D341Med (cell line): ENCODE results near the gene NKG7.

Experiments
- DNase-seq: peaks from one replicate; pipeline ENCODE4 v3.0.0; 2012; ENCODE audit warnings: low spot score

NKG7 gene

DNA sequence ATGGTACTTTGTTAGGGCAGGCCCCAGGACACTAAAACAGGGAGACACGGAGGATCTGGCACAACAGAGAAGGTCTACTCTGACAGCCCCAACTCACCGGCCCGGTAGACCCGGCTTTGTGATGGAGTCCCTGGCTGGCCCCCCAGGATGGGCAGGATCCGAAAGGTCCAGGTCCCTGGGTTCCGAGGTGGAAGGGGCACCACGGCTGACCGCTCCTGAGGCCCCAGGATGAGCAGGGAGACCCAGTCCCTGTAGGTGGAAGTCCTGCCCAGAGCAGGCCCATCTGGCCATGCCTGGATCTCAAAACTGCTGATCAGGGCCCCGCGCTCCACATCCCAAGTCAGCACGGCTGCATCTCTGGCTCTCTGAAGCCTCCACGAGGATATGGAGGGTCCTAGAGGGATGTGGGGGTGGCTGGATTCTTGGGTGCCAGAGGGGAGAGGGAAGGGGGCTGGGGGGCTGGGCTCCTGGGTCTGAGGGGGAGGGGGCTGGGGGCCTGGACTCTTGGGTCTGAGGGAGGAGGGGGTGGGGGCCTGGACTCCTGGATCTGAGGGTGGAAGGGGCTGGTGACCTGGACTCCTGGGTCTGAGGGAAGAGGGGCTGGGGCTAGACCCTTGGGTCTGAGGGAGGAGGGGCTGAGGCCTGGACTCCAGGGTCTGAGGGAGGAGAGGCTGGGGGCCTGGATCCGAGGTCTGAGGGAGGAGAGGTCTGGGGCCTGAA, 35.2 kb downstream of the NKG7 start:
- no peak for DNase-seq

- no peak for DNase-seq
Measured at GRCh38 chr19:51333836-51334460, 38.5 kb downstream of the NKG7 start.

DNA sequence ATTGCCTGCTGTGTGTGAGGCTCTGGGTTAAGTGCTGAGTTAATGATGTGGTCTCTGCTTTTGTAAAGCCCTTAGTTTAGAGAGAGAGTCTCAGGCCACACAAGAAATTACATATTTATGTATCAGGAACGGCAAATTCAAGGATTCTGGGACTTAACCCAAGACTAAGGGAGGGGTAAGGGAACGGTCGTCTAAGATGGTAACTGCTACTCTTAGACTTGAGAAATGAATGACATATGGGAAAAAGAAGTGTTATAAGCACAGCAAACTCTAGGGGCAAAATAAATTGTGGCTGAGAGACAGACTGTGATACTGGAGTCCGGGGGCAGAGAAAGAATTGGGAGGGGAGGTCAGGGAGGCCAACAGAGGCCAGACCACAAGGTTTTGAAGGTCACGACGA, 40.7 kb downstream of the NKG7 start:
- DNase-seq: no peak

GRCh38 chr19:51331193-51331592, 41.3 kb downstream of the NKG7 start:
- no peak for DNase-seq

GRCh38 chr19:51330366-51330765, 42.1 kb downstream of the NKG7 start:
- DNase-seq: no peak

DNA sequence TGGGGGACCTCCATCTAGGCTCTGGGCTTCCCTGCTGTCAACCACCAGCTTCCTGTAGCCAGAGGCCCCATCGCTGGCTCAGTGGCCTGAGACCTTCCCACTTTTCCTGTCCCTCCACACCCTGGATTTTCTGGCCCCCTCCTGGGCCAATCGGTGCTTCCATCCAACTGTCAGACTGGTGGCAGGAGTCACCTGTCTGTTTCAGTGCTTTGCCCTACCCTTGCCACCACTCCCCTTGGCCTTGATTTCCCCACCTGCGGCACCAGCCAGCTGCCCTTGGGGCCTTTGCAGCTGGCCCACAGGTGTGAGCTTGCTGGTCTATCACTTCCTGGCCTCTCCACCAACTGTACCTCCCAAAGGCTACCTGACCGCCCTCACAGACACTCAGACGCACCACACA, 43.0 kb downstream of the NKG7 start:
- no peak for DNase-seq

DNA sequence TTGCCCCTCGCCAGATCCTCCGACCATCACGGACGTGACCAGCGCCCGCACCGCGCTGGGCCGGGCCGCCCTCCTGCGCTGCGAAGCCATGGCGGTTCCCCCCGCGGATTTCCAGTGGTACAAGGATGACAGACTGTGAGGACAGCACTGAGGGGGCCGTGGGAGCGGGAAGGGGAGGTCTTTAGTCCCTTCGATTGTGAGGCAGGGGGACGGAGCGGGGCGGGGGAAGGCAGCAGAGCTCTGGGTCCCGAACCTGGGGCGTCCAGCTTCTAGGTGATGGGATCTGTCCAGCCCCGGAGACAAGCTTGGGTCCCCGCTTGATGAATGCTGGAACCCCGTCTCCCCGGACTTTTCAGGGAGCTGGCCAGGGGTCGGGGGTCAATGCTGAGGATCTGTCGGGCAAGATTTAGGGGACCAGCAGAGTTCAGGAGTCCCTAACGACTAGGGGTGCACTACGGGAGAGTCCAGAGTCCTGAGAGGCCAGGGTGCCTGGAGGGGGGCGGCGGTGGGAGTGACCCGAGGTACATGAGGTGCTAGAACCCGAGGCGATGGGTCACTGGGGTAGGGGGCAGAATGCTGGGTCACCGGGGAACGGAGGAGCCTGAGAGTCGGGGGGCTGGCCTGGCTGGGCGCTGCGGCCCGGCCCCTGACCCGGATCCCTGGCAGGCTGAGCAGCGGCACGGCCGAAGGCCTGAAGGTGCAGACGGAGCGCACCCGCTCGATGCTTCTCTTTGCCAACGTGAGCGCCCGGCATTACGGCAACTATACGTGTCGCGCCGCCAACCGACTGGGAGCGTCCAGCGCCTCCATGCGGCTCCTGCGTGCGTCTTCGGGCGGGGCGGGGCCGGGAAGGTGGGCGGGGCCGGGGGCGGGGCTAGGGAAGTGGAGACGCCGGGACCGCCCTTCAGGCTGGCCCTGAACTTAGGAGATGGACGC, 45.1 kb downstream of the NKG7 start:
- peak; percentile 80 for DNase-seq

GRCh38 chr19:51326216-51327065, 46.0 kb downstream of the NKG7 start:
- peak; percentile 7 for DNase-seq

- DNase-seq: peak; percentile 25
Measured at GRCh38 chr19:51325161-51325976, 47.1 kb downstream of the NKG7 start.

DNA sequence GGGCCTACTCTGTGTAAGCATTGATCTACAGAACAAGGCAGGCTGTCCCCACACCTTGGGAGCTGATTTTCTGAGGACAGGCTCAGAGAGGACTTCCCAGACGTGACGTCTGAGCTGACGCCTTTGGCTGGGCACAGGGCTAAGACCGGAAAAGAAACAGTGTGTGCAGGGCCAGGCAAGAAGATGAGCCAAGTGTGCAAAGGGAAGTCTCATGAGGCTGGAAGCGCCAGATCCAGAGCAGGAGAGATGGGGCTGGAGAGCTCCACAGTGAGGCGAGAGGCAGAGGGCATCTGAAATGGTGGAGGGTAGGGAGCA, 48.3 kb downstream of the NKG7 start:
- DNase-seq: peak; percentile 14

DNA sequence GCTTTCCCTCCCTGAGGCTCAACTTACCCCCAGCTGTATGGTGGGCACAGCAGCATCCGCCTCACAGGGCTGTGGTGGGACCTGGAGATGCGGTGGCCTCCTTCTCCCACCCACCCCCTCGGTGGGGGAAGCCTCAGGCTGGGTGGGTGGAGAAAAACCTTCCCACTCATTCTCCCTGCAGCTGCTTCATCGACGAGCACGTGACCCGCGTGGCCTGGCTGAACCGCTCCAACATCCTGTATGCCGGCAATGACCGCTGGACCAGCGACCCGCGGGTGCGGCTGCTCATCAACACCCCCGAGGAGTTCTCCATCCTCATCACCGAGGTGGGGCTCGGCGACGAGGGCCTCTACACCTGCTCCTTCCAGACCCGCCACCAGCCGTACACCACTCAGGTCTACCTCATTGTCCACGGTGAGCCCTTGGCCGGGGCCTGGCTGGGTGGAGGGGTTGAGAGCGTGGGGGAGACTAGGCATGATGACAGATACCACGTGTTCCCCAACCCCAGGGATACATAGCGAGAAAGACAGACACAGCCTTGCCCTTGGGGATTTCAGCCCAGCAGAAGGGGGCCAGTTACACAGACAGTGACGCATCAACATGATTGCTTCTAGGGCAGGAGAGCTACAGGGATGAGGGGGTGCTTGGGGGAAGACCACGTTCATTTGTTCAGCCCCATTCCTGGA, 48.8 kb downstream of the NKG7 start:
- peak; percentile 19 for DNase-seq

- no peak for DNase-seq
Measured at GRCh38 chr19:51321799-51322198, 50.7 kb downstream of the NKG7 start.
